ENCODE results near the gene ANXA3.
"Not testable (repeated sequence)": the region's sequence is repeated elsewhere in the genome, so short reads cannot be mapped to it uniquely, and the experiment has no call there.

Gene ANXA3

DNA sequence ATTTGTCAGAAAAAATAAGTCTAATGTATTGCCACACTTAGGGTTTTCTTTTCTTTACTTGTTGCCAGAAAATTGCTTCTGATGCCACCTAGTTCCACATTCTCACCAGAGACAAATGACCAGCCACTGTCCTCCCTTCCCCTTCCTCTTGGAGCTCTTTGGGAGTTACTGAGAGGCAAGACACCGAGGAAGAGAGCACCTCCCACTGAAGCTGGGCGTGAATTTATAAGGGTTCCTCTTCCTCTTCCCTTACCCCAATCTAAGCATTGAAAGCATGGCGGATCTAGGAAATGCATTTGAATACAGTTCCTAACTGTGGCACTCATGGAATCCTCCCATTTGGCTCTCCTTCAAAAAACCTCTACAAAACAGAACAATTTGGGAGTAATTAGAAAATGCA, 30.0 kb downstream of the ANXA3 start:
- no peak for DNase-seq

DNA sequence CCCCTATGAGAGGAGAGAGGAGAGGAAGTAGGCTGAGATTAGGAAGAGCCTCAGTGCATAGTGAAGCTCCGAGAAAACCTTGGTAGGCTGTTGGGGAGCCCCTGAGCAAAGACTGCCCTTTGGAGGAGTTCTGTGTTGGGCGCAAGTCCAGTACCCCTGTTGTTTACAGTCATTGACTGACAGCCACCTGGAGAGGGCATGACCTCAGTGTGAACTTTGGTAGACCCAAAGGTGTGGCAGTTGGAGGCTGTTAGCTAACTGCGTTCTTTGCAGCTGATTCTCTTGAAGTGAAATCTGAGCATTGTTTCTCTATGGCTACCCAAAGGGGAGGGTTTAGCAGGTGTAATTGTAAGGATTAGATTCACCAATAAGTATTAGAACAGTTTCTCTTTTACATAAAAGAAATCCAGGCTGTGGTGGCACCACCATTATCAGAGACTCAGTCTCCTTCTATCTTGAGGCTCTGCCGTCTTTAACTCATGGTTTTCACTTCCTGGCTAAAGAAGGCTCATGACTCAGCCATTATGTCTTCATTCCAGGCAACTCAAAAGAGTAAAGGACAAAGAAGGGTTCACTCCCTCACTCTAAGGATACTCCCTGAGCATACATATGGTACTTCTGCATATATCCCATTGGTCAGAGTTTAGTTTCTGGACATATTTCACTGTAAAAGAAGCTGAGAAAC, 33.4 kb downstream of the ANXA3 start:
- no peak for DNase-seq

DNA sequence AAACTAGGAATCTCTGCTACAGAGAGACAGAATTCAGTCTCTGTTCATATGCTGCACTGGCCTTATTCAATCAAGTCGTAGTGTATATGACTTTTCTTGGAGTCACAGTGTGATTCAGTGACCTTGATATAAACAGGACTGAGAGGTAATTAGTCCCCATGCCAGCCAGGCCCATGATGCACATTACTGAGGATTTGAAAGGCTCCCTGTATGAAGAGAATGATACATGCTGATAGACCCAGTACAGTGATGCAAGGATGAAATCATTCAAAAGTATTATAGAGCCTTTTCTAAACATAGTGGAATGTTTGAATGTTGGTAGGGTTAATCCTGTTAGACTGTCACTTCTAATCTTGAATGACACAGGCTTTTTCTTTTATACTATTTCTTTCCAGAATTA, 34.1 kb downstream of the ANXA3 start:
- no peak for DNase-seq

DNA sequence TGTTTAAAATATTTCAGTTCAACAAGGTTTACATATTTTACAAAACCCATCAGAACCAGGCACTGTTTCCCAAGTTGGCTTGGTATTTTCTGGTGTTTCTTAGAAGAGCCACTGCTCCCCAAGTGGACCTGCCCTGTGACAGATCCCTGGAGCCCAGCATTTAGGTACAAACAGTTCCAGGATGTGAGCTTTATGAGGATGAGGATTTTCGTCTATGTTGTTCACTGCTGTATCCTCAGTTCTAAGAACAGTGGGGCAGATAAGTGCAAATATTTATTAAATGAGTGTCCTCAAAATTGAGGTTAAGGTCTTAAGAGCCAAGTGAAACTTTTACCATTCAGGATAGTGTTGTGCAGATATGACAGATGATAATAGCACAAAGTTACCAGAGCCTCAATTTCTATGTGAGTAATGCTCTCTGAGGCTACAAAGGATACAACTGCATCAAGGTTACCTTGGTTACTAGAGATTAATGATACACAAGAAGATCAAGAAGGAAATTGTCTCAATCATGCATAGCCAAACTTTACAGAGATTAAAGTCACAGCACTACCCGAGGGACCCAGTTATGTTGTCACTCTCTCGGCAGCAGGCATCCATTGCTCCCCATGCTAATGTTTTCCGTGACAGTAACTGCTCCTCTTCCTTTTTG, 37.5 kb downstream of the ANXA3 start:
- DNase-seq, result no peak

DNA sequence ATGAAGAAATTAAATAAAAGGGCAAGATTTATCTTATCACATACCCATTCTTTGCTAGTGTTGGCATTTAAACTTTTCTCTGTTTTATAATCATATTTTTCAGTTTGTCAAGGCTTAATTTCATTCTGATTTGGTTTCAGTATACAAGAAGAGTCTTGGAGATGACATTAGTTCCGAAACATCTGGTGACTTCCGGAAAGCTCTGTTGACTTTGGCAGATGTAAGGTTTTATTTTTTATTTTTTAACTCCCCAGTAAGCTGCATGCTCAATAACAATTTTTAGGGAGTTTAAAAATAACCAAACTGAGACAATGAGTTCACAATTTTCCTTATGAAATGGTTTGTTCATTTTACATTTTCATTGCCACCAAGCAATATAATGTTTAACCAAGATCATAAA, 39.8 kb downstream of the ANXA3 start:
- DNase-seq, result no peak

DNA sequence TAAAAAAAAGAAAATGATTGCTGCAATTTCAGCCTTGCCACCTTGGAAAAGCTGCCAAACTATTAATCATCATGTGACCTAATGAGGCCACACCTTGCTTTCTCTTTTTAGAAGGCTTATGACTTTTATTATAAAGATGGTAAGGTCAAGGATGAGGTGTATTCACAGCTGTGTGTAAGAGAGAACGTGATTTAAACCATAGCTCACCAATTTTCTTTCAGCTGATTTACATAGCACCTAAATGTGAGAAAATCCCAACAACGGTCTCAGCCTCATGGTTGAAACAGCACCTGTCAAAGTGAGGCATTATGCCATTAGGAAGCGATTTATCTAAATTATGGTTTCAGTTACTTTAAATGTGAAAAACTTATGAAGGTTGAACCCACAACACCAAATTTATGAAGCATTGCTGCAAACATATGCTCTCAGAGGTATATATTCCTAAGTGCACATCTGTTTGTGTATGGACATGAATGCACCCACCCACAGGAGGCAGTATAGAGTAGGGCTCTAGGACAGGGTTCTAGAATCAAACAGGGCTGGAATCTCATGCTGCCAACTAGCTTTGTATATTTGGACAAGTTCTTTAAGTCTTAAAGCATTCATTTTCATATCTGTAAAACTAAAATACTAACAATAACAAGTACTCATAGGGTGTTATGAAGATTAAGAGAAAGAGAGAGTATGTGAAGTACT, 40.7 kb downstream of the ANXA3 start:
- DNase-seq, result no peak

DNA sequence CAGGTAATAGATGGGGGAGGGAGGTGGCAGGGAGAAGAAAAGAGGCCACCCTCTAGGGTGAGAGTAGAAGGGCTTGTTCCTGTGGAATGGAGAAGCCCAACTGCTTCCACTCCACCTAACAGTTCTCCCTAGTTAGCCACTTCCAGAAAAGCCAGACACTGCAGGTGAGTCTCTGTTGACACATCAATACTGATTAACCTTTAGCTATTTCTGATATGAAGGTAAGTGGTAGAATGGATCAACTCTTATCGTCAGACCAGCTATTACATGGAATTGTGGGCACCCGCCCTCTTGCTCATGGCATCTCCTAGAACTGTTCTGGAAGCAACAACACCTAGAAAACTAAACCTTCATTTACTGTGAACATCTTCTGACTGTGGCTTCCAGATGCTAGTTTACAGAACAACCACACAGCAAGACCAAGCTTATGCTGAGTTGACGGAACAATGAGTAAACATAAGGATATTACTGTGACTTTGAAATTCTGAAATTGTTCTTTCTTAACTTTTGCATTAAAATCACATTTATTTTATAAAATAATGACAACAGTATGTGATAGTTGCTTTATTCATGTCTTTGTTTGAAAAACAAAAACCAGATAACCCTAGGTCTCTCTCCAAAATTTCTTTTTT, 44.7 kb downstream of the ANXA3 start:
- no peak for DNase-seq

DNA sequence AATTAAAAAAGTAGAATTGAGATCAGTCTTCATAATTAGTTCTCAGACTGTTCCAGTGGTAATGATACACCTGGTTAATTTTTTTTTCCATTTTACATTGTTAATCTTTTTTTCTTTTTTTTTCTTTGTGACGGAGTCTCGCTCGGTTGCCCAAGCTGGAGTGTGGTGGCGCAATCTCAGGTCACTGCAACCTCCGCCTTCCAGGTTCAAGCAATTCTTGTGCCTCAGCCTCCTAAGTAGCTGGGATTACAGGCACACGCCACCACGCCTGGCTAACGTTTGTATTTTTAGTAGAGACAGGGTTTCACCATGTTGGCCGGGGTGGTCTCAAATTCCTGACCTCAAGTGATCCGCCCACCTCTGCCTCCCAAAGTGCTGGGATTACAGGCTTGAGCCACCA, 46.9 kb downstream of the ANXA3 start:
- DNase-seq, result not testable (repeated sequence)

DNA sequence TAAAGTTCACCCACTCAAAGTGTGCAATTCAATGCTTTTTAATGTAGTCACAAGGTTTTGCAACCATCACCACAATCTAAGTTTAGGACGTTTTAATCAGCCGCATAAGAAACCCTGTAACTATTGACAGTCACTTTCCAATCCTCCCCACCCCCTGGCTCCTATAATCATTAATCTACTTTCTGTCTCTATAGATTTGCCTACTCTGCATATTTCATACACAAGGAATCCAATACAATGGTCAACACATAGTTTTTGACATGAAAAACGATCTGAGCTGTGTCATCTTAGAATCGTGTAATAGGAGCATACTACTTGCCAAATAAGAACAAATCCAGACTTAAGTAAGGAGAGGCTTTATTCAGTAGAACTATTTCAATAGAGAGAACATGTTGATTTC, 47.6 kb downstream of the ANXA3 start:
- no peak for DNase-seq

DNA sequence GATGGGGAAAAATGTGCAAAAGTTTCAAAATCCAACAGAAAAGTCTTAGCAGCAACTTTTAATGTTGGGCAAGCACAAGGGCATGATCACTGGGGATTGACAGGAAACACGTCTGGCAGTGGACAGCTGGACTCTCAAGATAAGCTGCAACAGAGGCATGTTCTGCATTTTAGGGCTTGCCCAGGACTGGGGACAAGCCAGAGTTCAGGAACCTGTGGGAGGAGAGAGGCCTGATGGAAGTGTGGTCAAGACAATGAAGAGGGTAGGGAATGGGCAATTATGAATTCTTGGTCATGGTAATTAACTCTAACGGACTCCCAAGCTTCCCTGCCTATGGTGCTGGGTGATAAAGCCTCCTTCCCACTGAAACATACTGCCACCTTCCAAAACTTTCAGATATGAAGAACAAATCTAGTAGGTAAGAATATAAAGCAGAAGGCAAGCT, 48.4 kb downstream of the ANXA3 start:
- no peak for DNase-seq

DNA sequence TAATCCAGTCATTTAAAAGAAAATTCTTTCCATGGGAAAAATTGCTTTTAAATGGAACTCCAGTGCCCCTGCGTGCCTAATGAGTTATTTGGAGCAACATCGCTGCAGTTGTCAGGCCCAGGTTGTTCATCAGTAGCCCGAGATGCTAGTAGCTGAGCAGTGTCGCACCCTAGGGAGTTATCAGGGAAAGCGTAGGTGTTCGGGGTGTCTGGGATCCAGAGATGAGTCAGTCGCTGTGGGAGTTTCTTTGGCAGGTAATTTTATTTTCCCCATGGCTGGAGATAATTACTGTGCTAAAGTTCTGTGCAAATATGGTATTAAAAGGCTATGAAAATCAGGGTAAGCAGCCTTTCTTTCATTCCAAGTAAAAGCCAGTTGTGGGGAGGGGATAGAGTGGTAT, 49.4 kb downstream of the ANXA3 start:
- no peak for DNase-seq

DNA sequence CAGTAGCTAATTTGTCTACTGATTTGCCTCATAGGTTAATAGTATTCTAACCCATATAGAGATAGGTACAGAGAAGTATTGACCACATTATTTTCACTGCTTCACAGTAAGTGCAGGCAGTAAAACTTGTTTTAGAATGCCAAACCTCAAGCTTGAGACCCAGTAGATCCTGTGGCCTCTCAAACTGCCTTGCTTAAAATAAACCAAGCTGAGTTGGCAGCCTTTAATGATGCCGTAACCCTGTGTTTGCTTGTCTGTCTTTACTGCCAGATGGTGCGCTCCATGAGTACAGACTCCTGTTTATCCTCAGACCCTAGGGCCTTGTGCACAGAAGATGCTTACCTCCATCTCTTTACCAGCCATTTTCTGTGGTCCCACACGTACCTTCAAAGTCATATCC, 50.8 kb downstream of the ANXA3 start:
- DNase-seq, result no peak

DNA sequence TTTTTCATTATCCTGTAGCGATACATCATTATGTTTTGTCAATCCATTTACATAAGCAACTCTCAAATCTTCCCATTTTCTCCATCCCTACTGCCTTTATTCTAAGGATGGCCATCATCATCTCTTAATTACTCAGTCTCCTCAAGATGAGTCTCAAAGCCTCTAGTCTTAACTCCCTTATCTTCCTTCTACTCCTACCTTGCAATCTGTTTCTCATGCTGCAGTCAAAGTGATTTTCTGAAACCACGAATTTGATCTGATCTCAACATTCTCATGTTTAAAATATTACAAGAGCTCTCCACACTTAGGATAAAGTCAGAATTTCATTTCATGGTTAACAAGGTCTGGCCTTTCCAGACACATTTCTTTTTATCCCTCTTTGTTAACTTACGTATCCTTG, 51.8 kb downstream of the ANXA3 start:
- no peak for DNase-seq

DNA sequence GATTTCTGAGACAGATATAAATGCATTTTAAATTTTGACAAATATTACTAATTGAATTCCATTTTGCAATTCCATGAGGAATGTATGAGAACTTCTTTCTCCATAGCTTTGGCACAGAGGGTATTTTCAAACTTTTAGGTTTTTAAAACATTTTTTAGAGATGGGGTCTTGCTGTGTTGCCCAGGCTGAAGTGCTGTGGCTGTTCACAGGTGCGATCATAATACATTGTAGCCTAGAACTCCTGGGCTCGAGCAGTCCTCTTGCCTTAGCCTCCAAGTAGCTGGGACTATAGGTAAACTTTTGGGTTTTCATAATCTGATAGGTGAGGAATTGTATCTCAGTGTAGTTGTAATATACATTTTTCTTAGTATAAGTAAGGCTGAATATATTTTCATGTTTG, 53.4 kb downstream of the ANXA3 start:
- no peak for DNase-seq

DNA sequence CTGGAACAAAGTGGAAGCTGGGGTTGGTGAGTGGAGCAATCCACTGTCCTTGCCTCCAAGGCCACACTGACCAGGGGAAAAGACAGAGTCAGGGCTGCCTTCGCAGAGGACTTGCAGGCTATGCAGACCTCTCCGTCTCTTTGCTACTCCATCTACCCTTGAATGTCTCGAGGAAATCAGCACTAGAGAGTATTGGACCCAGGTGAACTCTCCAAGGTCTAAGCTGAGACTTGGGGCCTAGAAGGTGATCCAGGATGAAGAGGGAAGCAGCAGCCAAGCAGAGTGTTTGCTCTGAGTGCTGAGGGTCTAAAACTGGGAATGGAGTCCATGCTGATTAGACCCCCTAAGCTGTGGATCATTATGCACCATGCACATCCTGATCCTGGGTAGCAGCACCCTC, 54.5 kb downstream of the ANXA3 start:
- DNase-seq, result no peak

DNA sequence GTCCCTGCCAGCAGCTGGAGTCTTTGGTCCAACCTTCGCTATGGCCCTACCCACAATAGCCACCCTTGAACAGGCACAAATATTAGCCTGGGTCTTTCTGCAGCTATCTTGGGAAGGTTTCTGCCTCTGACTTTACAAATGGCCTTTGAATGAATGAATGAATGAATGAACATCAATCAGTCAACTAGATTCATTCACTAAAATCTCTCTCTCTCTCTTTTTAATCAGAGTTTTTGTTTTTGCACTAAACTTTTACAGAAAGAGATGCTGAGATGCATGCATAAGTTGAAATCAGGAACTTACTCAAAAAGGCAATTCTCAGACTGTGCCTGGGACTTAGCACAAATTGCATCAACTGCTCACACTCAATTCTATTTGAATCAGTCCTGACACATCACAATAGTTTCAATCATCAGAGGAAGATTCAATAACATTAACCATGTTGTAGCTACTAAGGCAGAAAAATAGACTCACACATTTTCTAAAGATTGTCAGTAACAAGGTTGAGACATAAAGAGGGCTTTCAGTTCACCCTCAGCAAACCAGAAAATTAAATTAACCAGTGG, 55.0 kb downstream of the ANXA3 start:
- no peak for DNase-seq

DNA sequence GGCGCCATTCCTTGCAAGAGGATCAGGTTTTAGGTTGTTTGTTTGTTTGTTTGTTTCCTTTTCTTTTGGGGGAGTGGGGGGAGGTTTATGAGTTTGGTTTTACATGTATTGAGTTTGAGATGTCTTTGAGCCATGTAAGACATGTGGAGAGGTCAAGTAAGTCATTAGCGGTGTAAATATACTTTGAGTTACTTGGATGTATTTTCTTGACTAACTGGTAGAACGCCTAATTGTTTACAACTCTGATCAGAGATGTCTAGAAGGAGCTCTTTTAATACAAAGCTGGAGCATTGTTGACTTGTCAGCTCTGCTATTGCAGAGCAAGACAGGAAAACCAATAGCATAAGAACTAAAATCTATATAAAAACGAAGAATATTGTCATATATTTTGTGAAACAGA, 57.1 kb downstream of the ANXA3 start:
- DNase-seq, result no peak

DNA sequence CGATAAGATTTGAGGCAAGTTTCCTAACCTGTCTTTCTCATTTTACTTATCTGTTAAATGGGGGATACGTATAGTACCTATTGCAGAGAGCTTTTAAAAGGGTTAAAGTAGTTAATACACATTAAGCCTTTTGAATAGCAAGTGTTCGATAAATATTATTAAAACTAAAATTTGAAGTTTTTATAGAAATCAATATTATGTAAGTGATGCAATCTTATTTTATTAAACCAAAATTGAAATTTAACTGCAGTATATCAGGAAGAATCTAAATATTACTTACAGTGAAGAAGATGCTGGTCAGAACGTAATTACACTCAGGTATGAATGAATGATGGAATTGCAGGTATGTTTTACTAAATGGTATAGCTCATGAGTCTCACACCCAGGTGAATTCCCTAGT, 58.0 kb downstream of the ANXA3 start:
- no peak for DNase-seq

DNA sequence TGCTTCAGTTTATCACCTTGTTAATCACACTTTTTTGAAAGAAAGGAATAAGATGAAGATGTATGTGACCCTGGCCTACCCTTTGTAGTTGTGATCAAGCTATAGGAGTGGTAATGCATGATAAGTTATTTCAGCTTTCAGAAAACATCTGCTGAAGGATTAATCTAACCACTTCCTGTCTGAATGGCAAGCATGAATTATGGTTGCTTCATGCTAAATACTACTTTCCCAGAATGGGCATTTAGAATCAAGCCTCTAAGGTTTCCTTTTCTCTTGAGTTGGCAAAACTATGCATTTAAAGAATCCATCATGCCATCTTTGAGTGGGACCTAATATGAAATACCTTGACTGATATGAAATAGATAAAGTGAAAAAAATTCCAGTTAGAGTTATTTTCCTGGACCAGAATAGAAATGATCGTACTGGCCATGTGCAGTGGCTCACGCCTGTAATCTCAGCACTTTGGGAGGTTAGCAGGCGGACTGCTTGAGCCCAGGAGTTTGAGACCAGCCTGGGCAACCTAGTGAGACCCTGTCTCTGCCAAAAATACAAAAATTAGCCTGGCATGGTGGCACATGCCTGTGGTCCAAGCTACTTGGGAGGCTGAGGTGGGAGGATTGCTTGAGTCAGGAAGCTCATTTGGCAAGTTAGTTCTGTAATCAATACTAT, 59.1 kb downstream of the ANXA3 start:
- DNase-seq, result no peak

DNA sequence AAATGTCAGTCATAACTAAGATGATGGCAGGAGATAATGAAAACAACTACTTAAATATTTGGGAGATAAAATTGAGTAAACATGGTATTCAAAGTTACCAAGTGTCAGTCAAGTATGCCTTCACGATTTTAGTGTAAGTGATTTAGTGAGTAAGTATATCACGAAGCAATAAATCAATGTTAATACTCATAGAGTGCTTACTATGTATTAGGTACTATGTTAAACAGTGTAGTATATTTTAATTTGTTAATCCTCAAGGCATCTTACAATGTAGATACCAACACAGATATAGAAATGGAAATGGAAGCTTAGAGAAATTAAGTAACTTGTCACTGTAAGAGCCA, 59.6 kb downstream of the ANXA3 start:
- no peak for DNase-seq

DNA sequence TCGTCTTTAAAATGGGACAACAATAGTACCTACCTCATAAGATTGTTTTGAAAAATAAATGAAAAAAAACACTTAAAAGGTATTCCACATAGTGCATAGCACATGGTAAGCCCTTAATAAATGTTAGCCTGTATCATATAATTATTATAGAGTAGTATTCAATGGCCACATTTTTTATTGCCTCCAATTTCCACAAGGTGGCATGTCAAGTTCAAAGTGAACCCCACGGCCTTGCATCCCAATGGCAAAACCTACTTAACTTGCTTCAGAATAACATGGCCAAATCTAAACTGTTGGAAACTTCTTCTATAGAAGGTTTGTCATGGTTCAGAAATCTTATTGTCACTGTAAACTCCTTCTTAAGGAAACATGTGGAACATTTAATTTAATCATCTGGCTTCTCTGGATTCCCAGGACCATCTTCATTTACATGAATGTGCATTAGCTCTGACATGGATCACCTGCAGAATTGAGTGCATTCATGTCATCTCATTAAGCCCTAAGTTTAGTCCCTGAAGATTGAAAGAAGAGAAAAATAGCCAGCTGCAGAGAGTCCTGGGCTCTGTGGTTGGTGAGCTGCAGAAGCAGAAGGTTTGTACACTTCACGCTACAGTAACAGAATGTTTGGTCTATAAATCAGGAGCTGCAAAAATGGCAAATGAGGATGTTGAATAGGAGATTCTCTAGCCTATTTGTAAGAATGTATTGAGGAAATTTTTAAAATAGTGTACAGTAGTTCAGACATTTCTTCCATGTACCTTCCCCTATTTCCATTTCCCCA, 61.0 kb downstream of the ANXA3 start:
- no peak for DNase-seq
